Neural cell (in vitro differentiated cells): ENCODE measurements around the gene DPYSL4.
"Not testable (repeated sequence)": the region's sequence is repeated elsewhere in the genome, so short reads cannot be mapped to it uniquely, and the experiment has no call there.

Source experiments
- SMC3 ChIP-seq: fragments of 450-650 bp; conservative IDR thresholded peaks from 2 replicates; pipeline ENCODE4 v1.6.1; 2014; ENCODE audit warnings: antibody characterized with exemption, mild to moderate bottlenecking, moderate library complexity; ENCODE audit not compliant: poor library complexity
- TF ChIP-seq, protein P1 (sequence below): fragments of 450-650 bp; IDR thresholded peaks from 2 replicates; pipeline ENCODE4 v1.5.1; 2014; ENCODE audit warnings: antibody characterized with exemption, mild to moderate bottlenecking, moderate library complexity; ENCODE audit not compliant: poor library complexity, severe bottlenecking

DNA sequence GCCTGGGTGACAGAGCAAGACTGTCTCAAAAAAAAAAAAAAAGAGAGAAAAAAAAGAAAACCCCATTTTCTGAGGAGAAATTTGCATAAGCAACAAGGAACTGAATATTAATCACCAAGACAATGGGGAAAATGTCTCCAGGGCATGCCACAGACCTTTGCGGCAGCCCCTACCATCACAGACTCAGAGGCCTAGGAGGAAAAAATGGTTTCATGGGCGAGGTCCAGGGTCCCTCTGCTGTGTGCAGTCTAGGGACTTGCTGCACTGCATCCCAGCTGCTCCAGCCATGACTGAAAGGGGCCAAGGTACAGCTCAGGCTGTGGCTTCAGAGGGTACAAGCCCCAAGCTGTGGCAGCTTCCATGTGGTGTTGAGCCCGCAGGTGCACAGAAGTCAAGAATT, 29.7 kb downstream of the DPYSL4 start:
- TF ChIP-seq, protein P1, sequence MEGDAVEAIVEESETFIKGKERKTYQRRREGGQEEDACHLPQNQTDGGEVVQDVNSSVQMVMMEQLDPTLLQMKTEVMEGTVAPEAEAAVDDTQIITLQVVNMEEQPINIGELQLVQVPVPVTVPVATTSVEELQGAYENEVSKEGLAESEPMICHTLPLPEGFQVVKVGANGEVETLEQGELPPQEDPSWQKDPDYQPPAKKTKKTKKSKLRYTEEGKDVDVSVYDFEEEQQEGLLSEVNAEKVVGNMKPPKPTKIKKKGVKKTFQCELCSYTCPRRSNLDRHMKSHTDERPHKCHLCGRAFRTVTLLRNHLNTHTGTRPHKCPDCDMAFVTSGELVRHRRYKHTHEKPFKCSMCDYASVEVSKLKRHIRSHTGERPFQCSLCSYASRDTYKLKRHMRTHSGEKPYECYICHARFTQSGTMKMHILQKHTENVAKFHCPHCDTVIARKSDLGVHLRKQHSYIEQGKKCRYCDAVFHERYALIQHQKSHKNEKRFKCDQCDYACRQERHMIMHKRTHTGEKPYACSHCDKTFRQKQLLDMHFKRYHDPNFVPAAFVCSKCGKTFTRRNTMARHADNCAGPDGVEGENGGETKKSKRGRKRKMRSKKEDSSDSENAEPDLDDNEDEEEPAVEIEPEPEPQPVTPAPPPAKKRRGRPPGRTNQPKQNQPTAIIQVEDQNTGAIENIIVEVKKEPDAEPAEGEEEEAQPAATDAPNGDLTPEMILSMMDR = not testable (repeated sequence)
- TF ChIP-seq SMC3 = not testable (repeated sequence)
